GM23338 (cell line): ENCODE data around the gene GATAD2B.

Source experiments
- CTCF ChIP-seq, 2 experiments: fragments of 200-600 bp in 1 of 2; sonication (generic) in 1 of 2; conservative IDR thresholded peaks; 2 replicates each; pipeline versions ENCODE4 v1.5.1 to v1.6.1; 2016 to 2017; ENCODE audit warnings: antibody characterized with exemption in 2 of 2, low read depth in 2 of 2, mild to moderate bottlenecking in 2 of 2, moderate library complexity in 1 of 2
- EZH2 ChIP-seq: fragments of 200-600 bp; sonication (generic); IDR thresholded peaks from one replicate; pipeline ENCODE4 v1.8.0; 2017; ENCODE audit warnings: antibody characterized with exemption, mild to moderate bottlenecking, low read depth; ENCODE audit not compliant: unreplicated experiment
- EZH2phosphoT487 ChIP-seq: fragments of 200-600 bp; sonication (generic); IDR thresholded peaks from one replicate; pipeline ENCODE4 v1.8.1; 2018; ENCODE audit warnings: antibody characterized with exemption; ENCODE audit not compliant: unreplicated experiment
- POLR2AphosphoS5 ChIP-seq: IDR thresholded peaks from 2 replicates; pipeline ENCODE4 v1.6.1; 2016; ENCODE audit warnings: antibody characterized with exemption, low read depth

GRCh38 chr1:153801028-153801625 lies 121.6 kb downstream of the GATAD2B start:
- TF ChIP-seq CTCF (conservative IDR thresholded peaks at IDR 0.05; ENCODE audit: low read depth in 2 of 2) (no peak), EZH2 (no peak), POLR2AphosphoS5 (no peak), EZH2phosphoT487 (no peak)
